ENCODE results near the gene ZNF789. TPM values are rescaled to one million over a fixed set of nuclear protein-coding genes. Genes with fewer than 3 reads are reported as not detected.

The ZNF789 gene
- total and polyA plus RNA-seq, 2 of the 13 experiments (the other 11 are each of a cell fraction or from before 2014, with no cell fraction given), result 19.8 to 25.1 TPM

- TF ChIP-seq ZNF607 (CRISPR knock-in tag; IDR thresholded peaks at IDR 0.05; ENCODE audit: borderline replicate concordance) (0 out of 2 replicates have a peak, but pooled peaks have one; percentile 68), ZNF362 (CRISPR knock-in tag; IDR thresholded peaks at IDR 0.05; ENCODE audit: borderline replicate concordance) (0 out of 2 replicates have a peak, but pooled peaks have one; percentile 46), FOSL1 (CRISPR knock-in tag; IDR thresholded peaks at IDR 0.05; ENCODE audit: borderline replicate concordance) (no peak), ZNF33A (CRISPR knock-in tag; IDR thresholded peaks at IDR 0.05; ENCODE audit: borderline replicate concordance) (peak; percentile 28; the same call in 1 of the 2 replicates), ZNF235 (CRISPR knock-in tag; IDR thresholded peaks at IDR 0.05; ENCODE audit: borderline replicate concordance) (0 out of 2 replicates have a peak, but pooled peaks have one; percentile 41), MTF2 (CRISPR knock-in tag; IDR thresholded peaks at IDR 0.05; ENCODE audit: borderline replicate concordance) (no peak), NFYC (CRISPR knock-in tag; IDR thresholded peaks at IDR 0.05) (peak; percentile 90), PAXIP1 (CRISPR knock-in tag; conservative IDR thresholded peaks at IDR 0.05) (peak; percentile 40; the same call in 1 of the 2 replicates), PAWR (CRISPR knock-in tag; IDR thresholded peaks at IDR 0.05; ENCODE audit: borderline replicate concordance) (no peak), ZNF670 (CRISPR knock-in tag; IDR thresholded peaks at IDR 0.05; ENCODE audit: borderline replicate concordance) (peak; percentile 70; the same call in 1 of the 2 replicates), ZNF678 (CRISPR knock-in tag; IDR thresholded peaks at IDR 0.05) (peak; percentile 86; the same call in 1 of the 2 replicates), JUNB (CRISPR knock-in tag; IDR thresholded peaks at IDR 0.05; ENCODE audit: borderline replicate concordance) (no peak), PATZ1 (CRISPR knock-in tag; IDR thresholded peaks at IDR 0.05) (peak; percentile 35; the same call in 1 of the 2 replicates), ZNF547 (CRISPR knock-in tag; IDR thresholded peaks at IDR 0.05) (no peak), ETV5 (CRISPR knock-in tag; IDR thresholded peaks at IDR 0.05; ENCODE audit: borderline replicate concordance) (peak; percentile 3; the same call in 1 of the 2 replicates), HDAC2 (CRISPR knock-in tag; IDR thresholded peaks at IDR 0.05) (no peak), NFKB2 (CRISPR knock-in tag; IDR thresholded peaks at IDR 0.05; ENCODE audit: borderline replicate concordance) (peak; percentile 78; the same call in 1 of the 2 replicates)
- TF ChIP-seq, protein P1, sequence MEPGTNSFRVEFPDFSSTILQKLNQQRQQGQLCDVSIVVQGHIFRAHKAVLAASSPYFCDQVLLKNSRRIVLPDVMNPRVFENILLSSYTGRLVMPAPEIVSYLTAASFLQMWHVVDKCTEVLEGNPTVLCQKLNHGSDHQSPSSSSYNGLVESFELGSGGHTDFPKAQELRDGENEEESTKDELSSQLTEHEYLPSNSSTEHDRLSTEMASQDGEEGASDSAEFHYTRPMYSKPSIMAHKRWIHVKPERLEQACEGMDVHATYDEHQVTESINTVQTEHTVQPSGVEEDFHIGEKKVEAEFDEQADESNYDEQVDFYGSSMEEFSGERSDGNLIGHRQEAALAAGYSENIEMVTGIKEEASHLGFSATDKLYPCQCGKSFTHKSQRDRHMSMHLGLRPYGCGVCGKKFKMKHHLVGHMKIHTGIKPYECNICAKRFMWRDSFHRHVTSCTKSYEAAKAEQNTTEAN (CRISPR knock-in tag; conservative IDR thresholded peaks at IDR 0.05), result no peak
Measured at GRCh38 chr7:99472561-99473314, at the start of gene ZNF789 (continued).

Measured in HepG2 (cell line).